Endothelial cell of umbilical vein (primary cell): ENCODE results near the gene FAM161B. TPM values are rescaled to one million over a fixed set of nuclear protein-coding genes. Genes with fewer than 3 reads are reported as not detected.

Experiments used
- Bru-seq: library from RNA; stranded (reverse); fragments of 400-500 nt; gene quantifications from one replicate; lab custom pipeline; 2021; lab: Mats Ljungman, UMichigan
- BruChase-seq, 2 experiments: library from RNA; stranded (reverse); fragments of 400-500 nt; gene quantifications; one replicate each; lab custom pipeline; 2021; lab: Mats Ljungman, UMichigan
- BruUV-seq: library from RNA; stranded (reverse); fragments of 400-500 nt; replicated peaks from 2 replicates; lab custom pipeline; 2021; lab: Mats Ljungman, UMichigan
- CTCF ChIA-PET: fragments of 300-600, 350-600 bp; sonication (Branson Sonifier 250); formaldehyde crosslinking; loops from one replicate; lab custom pipeline; 2021; ENCODE audit warnings: antibody characterized with exemption, inconsistent platforms; lab: Charles Lee
- POLR2A ChIA-PET: fragments of 300-600, 350-600 bp; sonication (Branson Sonifier 250); formaldehyde crosslinking; loops from one replicate; lab custom pipeline; 2021; ENCODE audit warnings: antibody characterized with exemption, inconsistent platforms; lab: Charles Lee
- DNase-seq: peaks from one replicate; pipeline ENCODE4 v3.0.0-alpha.2; 2011; ENCODE audit warnings: low read depth, low spot score
- FAIRE-seq: peaks from 2 replicates; lab custom pipeline; 2011; peaks lifted over from hg19 to GRCh38; lab: Jason Lieb, UNC
- H2AFZ ChIP-seq: 2 replicates; pipeline ENCODE4 v1.6.0; 2012; ENCODE audit warnings: low read depth, low read length, control low read depth, inconsistent platforms
- H3K27ac ChIP-seq: 2 replicates; pipeline ENCODE4 v1.5.1; 2011; ENCODE audit warnings: low read depth, mild to moderate bottlenecking, control low read depth, low read length, moderate library complexity; ENCODE audit not compliant: insufficient read depth
- H3K27me3 ChIP-seq, 2 experiments: 2 replicates each; pipeline versions ENCODE4 v1.6.0 to v1.6.1; 2011; ENCODE audit warnings: low read length in 2 of 2, mixed read lengths in 1 of 2; ENCODE audit not compliant: control insufficient read depth in 2 of 2, insufficient read depth in 2 of 2
- H3K36me3 ChIP-seq, 2 experiments: 2 replicates in 1 of 2; 3 replicates in 1 of 2; pipeline ENCODE4 v1.5.1; 2011; ENCODE audit warnings: low read length in 2 of 2, mild to moderate bottlenecking in 1 of 2, moderate library complexity in 1 of 2; ENCODE audit not compliant: control insufficient read depth in 2 of 2, insufficient read depth in 2 of 2; ENCODE audit errors: extremely low read depth in 1 of 2
- H3K4me1 ChIP-seq: 3 replicates; pipeline ENCODE4 v1.5.1; 2011; ENCODE audit warnings: mild to moderate bottlenecking, low read length; ENCODE audit not compliant: control insufficient read depth, insufficient read depth; ENCODE audit errors: extremely low read depth
- H3K4me2 ChIP-seq: 2 replicates; pipeline ENCODE4 v1.6.1; 2011; ENCODE audit warnings: low read length, control low read depth, mixed read lengths; ENCODE audit not compliant: insufficient read depth
- H3K4me3 ChIP-seq, 3 experiments: fragments of 200-600 bp in 1 of 3; sonication (generic), shearing (Covaris generic) in 1 of 3; replicated peaks in 1 of 3; 2 replicates each; pipeline ENCODE4 v1.5.1; 2011 to 2016; ENCODE audit warnings: control low read depth in 3 of 3, low read length in 3 of 3, mild to moderate bottlenecking in 2 of 3, inconsistent platforms in 1 of 3, low read depth in 1 of 3, moderate library complexity in 1 of 3; ENCODE audit not compliant: insufficient read depth in 1 of 3
- H3K79me2 ChIP-seq: 2 replicates; pipeline ENCODE4 v1.6.0; 2012; ENCODE audit warnings: low read length, inconsistent platforms; ENCODE audit not compliant: control insufficient read depth, insufficient read depth
- H3K9ac ChIP-seq: replicated peaks from 2 replicates; pipeline ENCODE3; 2011; ENCODE audit warnings: low read length, control low read depth; ENCODE audit not compliant: insufficient read depth; ENCODE audit errors: extremely low read depth
- H3K9me1 ChIP-seq: replicated peaks from 3 replicates; pipeline ENCODE4 v1.6.0; 2011; ENCODE audit warnings: mild to moderate bottlenecking, low read length; ENCODE audit not compliant: control insufficient read depth, insufficient read depth; ENCODE audit errors: extremely low read depth
- H3K9me3 ChIP-seq: replicated peaks from 2 replicates; pipeline ENCODE4 v1.5.1; 2012; ENCODE audit warnings: low read length, inconsistent platforms; ENCODE audit not compliant: control insufficient read depth, insufficient read depth
- H4K20me1 ChIP-seq: replicated peaks from 2 replicates; pipeline ENCODE3; 2011; ENCODE audit warnings: mild to moderate bottlenecking, low read length; ENCODE audit not compliant: control insufficient read depth, insufficient read depth; ENCODE audit errors: extremely low read depth
- CTCF ChIP-seq, 2 donors: IDR thresholded peaks; 1 replicate in 1 of 2; 2 replicates in 1 of 2; pipeline ENCODE4 v1.5.1; 2011; ENCODE audit warnings: low read length in 2 of 2, mild to moderate bottlenecking in 2 of 2, moderate library complexity in 2 of 2, control low read depth in 1 of 2, inconsistent platforms in 1 of 2, low read depth in 1 of 2; ENCODE audit not compliant: insufficient read depth in 1 of 2; ENCODE audit errors: extremely low read depth in 1 of 2
- EZH2 ChIP-seq: IDR thresholded peaks from 2 replicates; pipeline ENCODE4 v1.6.1; 2012; ENCODE audit warnings: borderline replicate concordance, low read depth, mild to moderate bottlenecking, moderate library complexity, low read length, inconsistent platforms; ENCODE audit not compliant: severe bottlenecking
- FOS ChIP-seq: IDR thresholded peaks from 2 replicates; pipeline ENCODE4 v1.6.1; 2011; ENCODE audit warnings: mild to moderate bottlenecking, low read length, moderate library complexity, borderline replicate concordance; ENCODE audit not compliant: insufficient read depth
- GATA2 ChIP-seq: IDR thresholded peaks from 2 replicates; pipeline ENCODE4 v1.7.0; 2011; ENCODE audit warnings: low read depth, mild to moderate bottlenecking, moderate library complexity, mixed read lengths, low read length; ENCODE audit not compliant: insufficient read length, insufficient read depth
- JUN ChIP-seq: IDR thresholded peaks from 2 replicates; pipeline ENCODE4 v1.6.1; 2011; ENCODE audit warnings: borderline replicate concordance, low read depth; ENCODE audit not compliant: insufficient read length, insufficient read depth
- MAX ChIP-seq: IDR thresholded peaks from 2 replicates; pipeline ENCODE4 v1.6.1; 2011; ENCODE audit not compliant: insufficient read depth, insufficient read length
- MYC ChIP-seq: IDR thresholded peaks from one replicate; pipeline ENCODE4 v1.6.1; 2011; ENCODE audit warnings: mild to moderate bottlenecking, low read depth, low read length
- POLR2A ChIP-seq: IDR thresholded peaks from 2 replicates; pipeline ENCODE4 v1.6.1; 2012; ENCODE audit warnings: low read depth, mild to moderate bottlenecking, control low read depth, low read length
- POLR2AphosphoS5 ChIP-seq: IDR thresholded peaks from 2 replicates; pipeline ENCODE4 v1.6.1; 2012; ENCODE audit warnings: low read depth, mild to moderate bottlenecking, control low read depth, low read length, moderate library complexity; ENCODE audit not compliant: insufficient read depth
- dilution Hi-C: fragments of 300-500 bp; cut with MboI; formaldehyde crosslinking; loops from one replicate; pipeline ENCODE4 v1.15.0; 2019; ENCODE audit warnings: low sequenced_read_pairs; ENCODE audit not compliant: extremely low pct_ligation_motif_present
- intact Hi-C: fragments of 100-400 bp; cut with micrococcal nuclease; formaldehyde crosslinking; loops from one replicate; pipeline ENCODE4 v1.10.0; 2022
- long read RNA-seq: library from polyadenylated mRNA; stranded (forward); transcript quantifications from one replicate; pipeline ENCODE4 v2.0.0, GENCODE V29; 2021
- polyA minus RNA-seq, 3 experiments: library from RNA; depleted of rRNA, polyadenylated mRNA; stranded (reverse); fragments of >200 nt; gene quantifications; 1 replicate in 1 of 3; 2 replicates in 2 of 3; pipeline ENCODE4 v1.2.3, GENCODE V29; 2011
- polyA plus RNA-seq, 4 experiments: library from polyadenylated mRNA; depleted of rRNA in 3 of 4; stranded (reverse) in 3 of 4; unstranded in 1 of 4; fragments of >200 nt; gene quantifications; 2 replicates each; pipeline versions ENCODE4 v1.2.1 to v1.2.3, GENCODE V29; 2011 to 2012; ENCODE audit warnings: missing spikeins in 1 of 4
- total RNA-seq: library from RNA; stranded (reverse); gene quantifications from 2 replicates; pipeline ENCODE4 v1.2.3, GENCODE V29; 2021

FAM161B gene
- 3.1 and 3.3 TPM in 2 replicates for total RNA-seq
- 1.4 and 1.6 TPM in 2 replicates for polyA plus RNA-seq
- polyA plus RNA-seq (2011; cell fraction: cytosol; rRNA removed): 1.9 and 2.2 TPM in 2 replicates
- 1.1 and 1.5 TPM in 2 replicates for polyA plus RNA-seq (2011; cell fraction: nucleus; rRNA removed)
- polyA plus RNA-seq (2012): 2.7 and 3.3 TPM in 2 replicates
- polyA minus RNA-seq: 2.1 and 2.5 TPM in 2 replicates
- 1.0 TPM for polyA minus RNA-seq (2011; cell fraction: cytosol; rRNA and poly(A)+ RNA removed)
- polyA minus RNA-seq (2011; cell fraction: nucleus; rRNA and poly(A)+ RNA removed): 1.6 and 1.7 TPM in 2 replicates
- percentile 40 among the genes with signal in this experiment for Bru-seq, nascent RNA
- BruChase-seq, experiment 1, labeled RNA remaining after a 6-hour chase: percentile 41 among the genes with signal in this experiment
- BruChase-seq, experiment 2, labeled RNA remaining after a 2-hour chase: percentile 42 among the genes with signal in this experiment
- long read RNA-seq, full-length matches to known transcripts: 7 of 9 reads
- long read RNA-seq, partial matches to known transcripts: 0 of 9 reads
- long read RNA-seq, other reads (novel, unspliced or antisense): 2 of 9 reads

- DNase-seq (peak; percentile 98), FAIRE-seq (peak; percentile 96)
- Histone ChIP-seq H3K36me3 (peaks cover 0 to 10% of the 10 kb centered on the region in 2 experiments), H3K79me2 (no peaks in the 10 kb centered on the region), H3K4me3 (peak within 1 kb of the TSS; percentile 55 to 70 (median 64)), H3K9me3 (no peaks in the 10 kb centered on the region), H3K27ac (peak within 1 kb of the TSS; percentile 46), H3K4me2 (peak within 1 kb of the TSS; percentile 74), H3K4me1 (peaks cover 5% of the 10 kb centered on the region), H3K9ac (peak within 1 kb of the TSS; percentile 74), H3K27me3 (no peaks in the 10 kb centered on the region), H4K20me1 (no peaks in the 10 kb centered on the region), H3K9me1 (no peaks in the 10 kb centered on the region), H2AFZ (peak within 1 kb of the TSS; percentile 82)
- ChIA-PET POLR2A (interaction anchor here (0.6 to 0.8 kb wide), 2 partner anchors 64 to 344 kb away, joined by 3 read pairs; partner anchors contain the start of gene ZNF410), CTCF (interaction anchor here (1.0 kb wide), 2 partner anchors 14 to 15 kb away, joined by 3 to 7 read pairs; no protein-coding TSS in a partner anchor)
- intact Hi-C loops (loop anchor here (1.0 to 5.0 kb wide), 3 partner anchors 64 to 87 kb away; partner anchors contain the start of genes BBOF1, ENTPD5 and ZNF410), dilution Hi-C loops (no loop called here)
- no peak for TF ChIP-seq GATA2
- TF ChIP-seq POLR2A: peak; percentile 73
- TF ChIP-seq POLR2AphosphoS5: peak; percentile 80
- TF ChIP-seq JUN: no peak
- peak in 1 of 2 donors; percentile 7 for TF ChIP-seq CTCF (IDR thresholded peaks at IDR 0.05; ENCODE audit: extremely low read depth in 1 of 2, insufficient read depth in 1 of 2, low read depth in 1 of 2, low read length in 2 of 2)
- TF ChIP-seq MAX: no peak
- no peak for TF ChIP-seq EZH2
- no peak for TF ChIP-seq MYC
- TF ChIP-seq FOS: no peak
- TSS peak; percentile 68 for BruUV-seq
These were observed at the start of gene FAM161B, which contains the start of gene COQ6 for GRCh38 chr14:73949752-73950734. TSS of gene FAM161B (minus strand) at chr14:73950094. CDS start at chr14:73950026, 68 bp downstream. TSS of gene COQ6 (plus strand) at chr14:73950302. CDS start at chr14:73950333, 31 bp downstream.
